HepG2 (cell line): Measurements from ENCODE around the gene CCN2. TPM values are rescaled to one million over a fixed set of nuclear protein-coding genes. Genes with fewer than 3 reads are reported as not detected.

Experiments
- CBFB ChIP-seq: sonication (generic); formaldehyde crosslinking; IDR thresholded peaks from 2 replicates; pipeline ENCODE4 v1.4.0; 2020; ENCODE audit warnings: missing genetic modification reagents
- EZH2 ChIP-seq: conservative IDR thresholded peaks from 2 replicates; pipeline ENCODE4 v1.6.1; 2012; ENCODE audit warnings: mild to moderate bottlenecking, low read depth, low read length, moderate library complexity
- GLI4 ChIP-seq: sonication (generic); formaldehyde crosslinking; IDR thresholded peaks from 2 replicates; pipeline ENCODE4 v1.5.1; 2020; ENCODE audit warnings: missing genetic modification reagents, mild to moderate bottlenecking, moderate library complexity, borderline replicate concordance
- GTF3A ChIP-seq: sonication (generic); formaldehyde crosslinking; conservative IDR thresholded peaks from 2 replicates; pipeline ENCODE4 v1.4.0; 2020; ENCODE audit warnings: mild to moderate bottlenecking, missing genetic modification reagents
- KDM5B ChIP-seq: sonication (generic); formaldehyde crosslinking; IDR thresholded peaks from 2 replicates; pipeline ENCODE4 v1.4.0; 2020; ENCODE audit warnings: missing genetic modification reagents, mild to moderate bottlenecking, borderline replicate concordance
- MAF1 ChIP-seq: sonication (generic); formaldehyde crosslinking; IDR thresholded peaks from 2 replicates; pipeline ENCODE4 v1.5.0; 2020; ENCODE audit warnings: missing genetic modification reagents, borderline replicate concordance
- MTF1 ChIP-seq: sonication (generic); formaldehyde crosslinking; IDR thresholded peaks from 2 replicates; pipeline ENCODE4 v1.5.0; 2020; ENCODE audit warnings: missing genetic modification reagents
- NCOA1 ChIP-seq: sonication (generic); formaldehyde crosslinking; IDR thresholded peaks from 2 replicates; pipeline ENCODE4 v1.9.0; 2021; ENCODE audit warnings: missing genetic modification reagents
- NONO ChIP-seq, 2 experiments: fragments of 450-650 bp in 1 of 2; sonication (generic) in 1 of 2; formaldehyde crosslinking in 1 of 2; IDR thresholded peaks in 1 of 2; conservative IDR thresholded peaks in 1 of 2; 2 replicates each; pipeline versions ENCODE4 v1.6.1 to v1.8.0; 2017 to 2022; ENCODE audit warnings: mild to moderate bottlenecking in 1 of 2, missing genetic modification reagents in 1 of 2, moderate library complexity in 1 of 2
- SP5 ChIP-seq: IDR thresholded peaks from 2 replicates; pipeline ENCODE4 v1.6.1; 2016; ENCODE audit warnings: low read depth, borderline replicate concordance
- U2AF1 ChIP-seq: fragments of 200-400 bp; formaldehyde crosslinking; optimal IDR thresholded peaks from 2 replicates; pipeline ENCODE3; 2017; ENCODE audit warnings: mild to moderate bottlenecking, low read depth, low read length
- ZNF224 ChIP-seq: sonication (generic); formaldehyde crosslinking; IDR thresholded peaks from 2 replicates; pipeline ENCODE4 v1.5.0; 2020; ENCODE audit warnings: mild to moderate bottlenecking, missing genetic modification reagents
- ZNF296 ChIP-seq: sonication (generic); formaldehyde crosslinking; conservative IDR thresholded peaks from 2 replicates; pipeline ENCODE4 v1.5.0; 2020; ENCODE audit warnings: mild to moderate bottlenecking, missing genetic modification reagents
- ZNF317 ChIP-seq: sonication (generic); formaldehyde crosslinking; IDR thresholded peaks from 2 replicates; pipeline ENCODE4 v1.5.0; 2020; ENCODE audit warnings: mild to moderate bottlenecking, missing genetic modification reagents
- ZNF432 ChIP-seq: sonication (generic); formaldehyde crosslinking; IDR thresholded peaks from 2 replicates; pipeline ENCODE4 v1.5.0; 2020; ENCODE audit warnings: missing genetic modification reagents, mild to moderate bottlenecking, borderline replicate concordance
- ZNF614 ChIP-seq: IDR thresholded peaks from 2 replicates; pipeline ENCODE4 v1.6.1; 2018; ENCODE audit warnings: missing biosample characterization, missing genetic modification reagents, inconsistent platforms, borderline replicate concordance
- polyA plus RNA-seq, 8 experiments: library from polyadenylated mRNA; depleted of rRNA in 3 of 8; stranded (reverse) in 7 of 8; unstranded in 1 of 8; fragments of >200 nt; fragmentation: Illumina TruSeq in 4 of 8; extraction: Trizol in 4 of 8; gene quantifications; 2 replicates each; pipeline versions ENCODE4 v1.2.1 to v1.2.3, GENCODE V29; 2011 to 2016; ENCODE audit warnings: low read depth in 4 of 8, missing spikeins in 1 of 8, mixed read lengths in 1 of 8; ENCODE audit not compliant: insufficient read depth in 1 of 8
- total RNA-seq, 5 experiments: library from RNA; depleted of rRNA; stranded (reverse); fragments of >200 nt; fragmentation: Illumina TruSeq; extraction: Trizol; gene quantifications; 2 replicates each; pipeline ENCODE4 v1.2.3, GENCODE V29; 2016; ENCODE audit warnings: low read depth in 1 of 5
- TF ChIP-seq, protein P1 (sequence below): IDR thresholded peaks from 2 replicates; pipeline ENCODE4 v1.6.1; 2016; ENCODE audit warnings: missing compliant biosample characterization, missing genetic modification reagents, borderline replicate concordance
- TF ChIP-seq, protein P2 (sequence below): sonication (generic); formaldehyde crosslinking; IDR thresholded peaks from 2 replicates; pipeline ENCODE4 v1.8.0; 2022; ENCODE audit warnings: mild to moderate bottlenecking, missing genetic modification reagents, borderline replicate concordance
- TF ChIP-seq, protein P3 (sequence below): sonication (generic); formaldehyde crosslinking; IDR thresholded peaks from 2 replicates; pipeline ENCODE4 v1.5.1; 2020; ENCODE audit warnings: missing genetic modification reagents, mild to moderate bottlenecking, borderline replicate concordance
- TF ChIP-seq, protein P4 (sequence below): sonication (generic); formaldehyde crosslinking; IDR thresholded peaks from 2 replicates; pipeline ENCODE4 v1.8.0; 2022; ENCODE audit warnings: missing genetic modification reagents, mild to moderate bottlenecking, borderline replicate concordance
- TF ChIP-seq, protein P5 (sequence below): sonication (generic); formaldehyde crosslinking; IDR thresholded peaks from 2 replicates; pipeline ENCODE4 v1.4.0; 2020; ENCODE audit warnings: missing genetic modification reagents

The CCN2 gene
- total and polyA plus RNA-seq, 2 of the 13 experiments (the other 11 are each of a cell fraction or from before 2014, with no cell fraction given) = 34.7 to 316 TPM

DNA sequence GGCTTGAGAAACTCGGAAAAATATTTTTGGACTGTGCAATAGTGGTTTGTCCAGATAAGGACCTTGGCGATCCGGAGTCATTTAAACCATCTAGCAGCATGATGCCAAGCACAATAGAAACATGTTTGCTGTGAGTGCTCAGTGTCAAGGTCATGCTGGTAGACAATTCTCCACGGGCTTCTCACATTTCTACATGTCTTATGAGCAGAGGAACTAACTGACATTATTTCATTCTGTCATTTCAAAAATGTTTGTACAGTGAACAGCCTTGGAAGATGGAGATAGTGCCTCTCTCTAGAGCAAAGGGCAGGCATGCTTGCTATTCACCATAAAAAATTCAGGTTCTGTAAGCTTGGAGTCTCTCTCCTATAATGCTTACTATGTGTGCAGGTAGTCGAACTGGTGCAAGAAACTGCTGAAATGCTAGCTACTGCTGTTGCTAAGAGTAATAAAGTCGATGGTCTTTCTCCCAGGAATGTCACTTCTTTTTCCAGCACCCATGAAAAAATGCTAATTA, 25.4 kb upstream of the CCN2 start (continued):
- TF ChIP-seq ZNF432 (CRISPR knock-in tag) (0 out of 2 replicates have a peak, but pooled peaks have one; percentile 90), SP5 (CRISPR knock-in tag) (no peak), NONO (IDR thresholded peaks at IDR 0.05) (no peak), NONO (CRISPR knock-in tag; conservative IDR thresholded peaks at IDR 0.05) (peak; percentile 40; the same call in 1 of the 2 replicates), CBFB (no peak; the same call in 1 of the 2 replicates), KDM5B (CRISPR knock-in tag) (no peak), ZNF224 (CRISPR knock-in tag) (no peak), NCOA1 (CRISPR knock-in tag) (no peak; the same call in 1 of the 2 replicates), EZH2 (no peak), GTF3A (CRISPR knock-in tag) (peak; percentile 62; the same call in 1 of the 2 replicates), GLI4 (no peak), MAF1 (CRISPR knock-in tag) (no peak), ZNF317 (peak; percentile 57; the same call in 1 of the 2 replicates), U2AF1 (no peak), ZNF614 (CRISPR knock-in tag) (peak; percentile 99), ZNF296 (CRISPR knock-in tag) (no peak), MTF1 (CRISPR knock-in tag) (no peak)
- TF ChIP-seq, protein P1, sequence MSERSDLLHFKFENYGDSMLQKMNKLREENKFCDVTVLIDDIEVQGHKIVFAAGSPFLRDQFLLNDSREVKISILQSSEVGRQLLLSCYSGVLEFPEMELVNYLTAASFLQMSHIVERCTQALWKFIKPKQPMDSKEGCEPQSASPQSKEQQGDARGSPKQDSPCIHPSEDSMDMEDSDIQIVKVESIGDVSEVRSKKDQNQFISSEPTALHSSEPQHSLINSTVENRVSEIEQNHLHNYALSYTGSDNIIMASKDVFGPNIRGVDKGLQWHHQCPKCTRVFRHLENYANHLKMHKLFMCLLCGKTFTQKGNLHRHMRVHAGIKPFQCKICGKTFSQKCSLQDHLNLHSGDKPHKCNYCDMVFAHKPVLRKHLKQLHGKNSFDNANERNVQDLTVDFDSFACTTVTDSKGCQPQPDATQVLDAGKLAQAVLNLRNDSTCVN (CRISPR knock-in tag) = peak; percentile 94
- TF ChIP-seq, protein P2, sequence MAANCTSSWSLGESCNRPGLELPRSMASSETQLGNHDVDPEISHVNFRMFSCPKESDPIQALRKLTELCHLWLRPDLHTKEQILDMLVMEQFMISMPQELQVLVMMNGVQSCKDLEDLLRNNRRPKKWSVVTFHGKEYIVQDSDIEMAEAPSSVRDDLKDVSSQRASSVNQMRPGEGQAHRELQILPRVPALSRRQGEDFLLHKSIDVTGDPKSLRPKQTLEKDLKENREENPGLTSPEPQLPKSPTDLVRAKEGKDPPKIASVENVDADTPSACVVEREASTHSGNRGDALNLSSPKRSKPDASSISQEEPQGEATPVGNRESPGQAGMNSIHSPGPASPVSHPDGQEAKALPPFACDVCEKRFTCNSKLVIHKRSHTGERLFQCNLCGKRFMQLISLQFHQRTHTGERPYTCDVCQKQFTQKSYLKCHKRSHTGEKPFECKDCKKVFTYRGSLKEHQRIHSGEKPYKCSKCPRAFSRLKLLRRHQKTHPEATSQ = peak; percentile 86; the same call in 1 of the 2 replicates
- TF ChIP-seq, protein P3, sequence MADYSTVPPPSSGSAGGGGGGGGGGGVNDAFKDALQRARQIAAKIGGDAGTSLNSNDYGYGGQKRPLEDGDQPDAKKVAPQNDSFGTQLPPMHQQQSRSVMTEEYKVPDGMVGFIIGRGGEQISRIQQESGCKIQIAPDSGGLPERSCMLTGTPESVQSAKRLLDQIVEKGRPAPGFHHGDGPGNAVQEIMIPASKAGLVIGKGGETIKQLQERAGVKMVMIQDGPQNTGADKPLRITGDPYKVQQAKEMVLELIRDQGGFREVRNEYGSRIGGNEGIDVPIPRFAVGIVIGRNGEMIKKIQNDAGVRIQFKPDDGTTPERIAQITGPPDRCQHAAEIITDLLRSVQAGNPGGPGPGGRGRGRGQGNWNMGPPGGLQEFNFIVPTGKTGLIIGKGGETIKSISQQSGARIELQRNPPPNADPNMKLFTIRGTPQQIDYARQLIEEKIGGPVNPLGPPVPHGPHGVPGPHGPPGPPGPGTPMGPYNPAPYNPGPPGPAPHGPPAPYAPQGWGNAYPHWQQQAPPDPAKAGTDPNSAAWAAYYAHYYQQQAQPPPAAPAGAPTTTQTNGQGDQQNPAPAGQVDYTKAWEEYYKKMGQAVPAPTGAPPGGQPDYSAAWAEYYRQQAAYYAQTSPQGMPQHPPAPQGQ (CRISPR knock-in tag) = no peak
- TF ChIP-seq, protein P4, sequence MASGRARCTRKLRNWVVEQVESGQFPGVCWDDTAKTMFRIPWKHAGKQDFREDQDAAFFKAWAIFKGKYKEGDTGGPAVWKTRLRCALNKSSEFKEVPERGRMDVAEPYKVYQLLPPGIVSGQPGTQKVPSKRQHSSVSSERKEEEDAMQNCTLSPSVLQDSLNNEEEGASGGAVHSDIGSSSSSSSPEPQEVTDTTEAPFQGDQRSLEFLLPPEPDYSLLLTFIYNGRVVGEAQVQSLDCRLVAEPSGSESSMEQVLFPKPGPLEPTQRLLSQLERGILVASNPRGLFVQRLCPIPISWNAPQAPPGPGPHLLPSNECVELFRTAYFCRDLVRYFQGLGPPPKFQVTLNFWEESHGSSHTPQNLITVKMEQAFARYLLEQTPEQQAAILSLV (CRISPR knock-in tag) = no peak
- TF ChIP-seq, protein P5, sequence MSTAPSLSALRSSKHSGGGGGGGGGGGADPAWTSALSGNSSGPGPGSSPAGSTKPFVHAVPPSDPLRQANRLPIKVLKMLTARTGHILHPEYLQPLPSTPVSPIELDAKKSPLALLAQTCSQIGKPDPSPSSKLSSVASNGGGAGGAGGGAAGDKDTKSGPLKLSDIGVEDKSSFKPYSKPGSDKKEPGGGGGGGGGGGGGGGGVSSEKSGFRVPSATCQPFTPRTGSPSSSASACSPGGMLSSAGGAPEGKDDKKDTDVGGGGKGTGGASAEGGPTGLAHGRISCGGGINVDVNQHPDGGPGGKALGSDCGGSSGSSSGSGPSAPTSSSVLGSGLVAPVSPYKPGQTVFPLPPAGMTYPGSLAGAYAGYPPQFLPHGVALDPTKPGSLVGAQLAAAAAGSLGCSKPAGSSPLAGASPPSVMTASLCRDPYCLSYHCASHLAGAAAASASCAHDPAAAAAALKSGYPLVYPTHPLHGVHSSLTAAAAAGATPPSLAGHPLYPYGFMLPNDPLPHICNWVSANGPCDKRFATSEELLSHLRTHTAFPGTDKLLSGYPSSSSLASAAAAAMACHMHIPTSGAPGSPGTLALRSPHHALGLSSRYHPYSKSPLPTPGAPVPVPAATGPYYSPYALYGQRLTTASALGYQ = peak; percentile 73; the same call in 1 of the 2 replicates
